SH-SY5Y (cell line): ENCODE data around the gene HIVEP2.

Experiments used
- GATA2 ChIP-seq: IDR thresholded peaks from 2 replicates; pipeline ENCODE4 v1.6.1; 2011; ENCODE audit warnings: mild to moderate bottlenecking, low read depth, low read length
- GATA3 ChIP-seq: IDR thresholded peaks from 2 replicates; pipeline ENCODE4 v1.6.1; 2011; ENCODE audit warnings: low read depth, mild to moderate bottlenecking, low read length, moderate library complexity

DNA sequence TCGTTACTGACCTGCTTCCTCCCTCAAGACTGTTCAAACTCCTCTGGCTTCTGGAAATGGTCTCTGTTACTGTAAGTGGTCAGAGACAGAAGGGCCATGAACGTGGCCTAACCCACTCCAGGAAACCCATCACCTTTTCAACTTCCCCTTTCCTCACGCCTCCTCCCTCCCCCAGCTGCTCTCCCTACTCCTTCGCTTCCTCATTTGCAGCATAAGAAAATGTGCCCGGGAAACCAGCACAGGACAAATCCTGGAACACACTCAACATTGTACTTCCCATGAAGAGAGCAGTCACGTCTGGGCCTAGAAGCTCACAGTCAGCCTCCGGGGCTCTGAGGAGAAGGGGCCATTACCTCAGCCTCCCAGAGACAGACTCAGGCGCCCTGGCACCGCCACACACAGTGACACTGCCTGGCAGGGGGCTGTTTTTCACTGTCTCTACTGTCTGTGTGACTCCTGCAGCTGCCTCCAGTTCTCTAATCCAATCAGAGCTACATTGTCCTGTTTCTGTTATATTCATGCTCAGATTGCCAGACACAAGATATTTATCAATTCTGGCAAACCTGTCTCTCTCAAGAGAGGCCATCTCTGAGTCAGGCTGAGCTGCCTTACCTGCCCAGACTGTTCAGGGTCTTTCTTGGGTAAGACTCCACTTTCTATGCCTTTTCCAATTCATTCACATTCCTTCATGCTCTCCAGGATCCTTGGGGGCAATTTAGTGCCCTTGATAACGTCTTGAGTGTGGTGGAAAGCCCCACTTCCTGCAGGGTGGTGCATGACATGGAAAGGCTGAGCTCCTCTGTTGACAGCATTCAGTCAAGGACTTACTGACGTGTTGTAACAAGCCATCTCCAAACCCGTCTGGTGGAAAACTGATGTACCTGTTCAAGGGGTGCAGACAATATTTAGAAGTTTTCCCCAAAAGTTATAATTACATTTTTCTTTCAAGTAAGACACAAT, 242.2 kb downstream of the HIVEP2 start:
- TF ChIP-seq GATA2, result peak; percentile 93
- peak; percentile 73 for TF ChIP-seq GATA3
